Testis (tissue), 3 donors: ENCODE measurements around the gene RASGEF1C. TPM values are rescaled to one million over a fixed set of nuclear protein-coding genes. Genes with fewer than 3 reads are reported as not detected.

ENCODE experiments used
- DNase-seq: peaks from one replicate; pipeline ENCODE4 v3.0.0-alpha.2; 2019
- H3K27ac ChIP-seq, 2 donors: fragments of 200-600 bp; sonication (generic); one replicate each; pipeline ENCODE4 v1.5.1; 2019
- H3K27me3 ChIP-seq: fragments of 200-600 bp; sonication (generic); one replicate; pipeline ENCODE4 v1.5.1; 2019
- H3K36me3 ChIP-seq: fragments of 200-600 bp; sonication (generic); one replicate; pipeline ENCODE4 v1.5.1; 2017; ENCODE audit warnings: low read depth; ENCODE audit errors: missing control alignments
- H3K4me1 ChIP-seq: fragments of 200-600 bp; sonication (generic); one replicate; pipeline ENCODE4 v1.5.1; 2019
- H3K4me3 ChIP-seq, 2 donors: fragments of 200-600 bp; sonication (generic); one replicate each; pipeline ENCODE4 v1.5.1; 2017 to 2019
- H3K9me3 ChIP-seq: fragments of 200-600 bp; sonication (generic); one replicate; pipeline ENCODE4 v1.5.1; 2017
- POLR2A ChIP-seq: fragments of 450-650 bp; IDR thresholded peaks from one replicate; pipeline ENCODE4 v1.6.1; 2017; ENCODE audit warnings: antibody characterized with exemption, mild to moderate bottlenecking, moderate library complexity
- WGBS, 2 donors: methylation state at CpG; one replicate each; pipeline ENCODE4 v1.1.5; 2018; 5-methylcytosine and 5-hydroxymethylcytosine counted together
- intact Hi-C: fragments of 100-400 bp; cut with DNase I; formaldehyde crosslinking; loops from one replicate; pipeline ENCODE4 v1.15.1; 2023; ENCODE audit warnings: low total_unique reads
- polyA plus RNA-seq: library from polyadenylated mRNA; stranded (reverse); fragments of 350-450 nt; fragmentation: Illumina TruSeq; extraction: RNeasy Lipid Tissue Mini Kit (QIAGEN cat#74804); gene quantifications from one replicate; pipeline ENCODE4 v1.2.3, GENCODE V29; 2014; ENCODE audit warnings: low read depth, low replicate concordance; ENCODE audit not compliant: insufficient read depth
- total RNA-seq, 2 donors: library from RNA; depleted of rRNA; stranded (reverse); fragments of >200 nt; gene quantifications; one replicate each; pipeline ENCODE4 v1.2.3, GENCODE V29; 2016
- TF ChIP-seq, protein P1 (sequence below), 3 experiments: fragments of 450-650 bp in 2 of 3; fragments of 200-600 bp in 1 of 3; sonication (generic) in 1 of 3; IDR thresholded peaks; one replicate each; pipeline ENCODE4 v1.5.1; 2016 to 2019; ENCODE audit warnings: antibody characterized with exemption in 3 of 3, mild to moderate bottlenecking in 2 of 3, moderate library complexity in 1 of 3

Gene RASGEF1C
- total and polyA plus RNA-seq, 3 donors from 2014 or later, result 8.0 to 19.0 (median 8.5) TPM

DNA sequence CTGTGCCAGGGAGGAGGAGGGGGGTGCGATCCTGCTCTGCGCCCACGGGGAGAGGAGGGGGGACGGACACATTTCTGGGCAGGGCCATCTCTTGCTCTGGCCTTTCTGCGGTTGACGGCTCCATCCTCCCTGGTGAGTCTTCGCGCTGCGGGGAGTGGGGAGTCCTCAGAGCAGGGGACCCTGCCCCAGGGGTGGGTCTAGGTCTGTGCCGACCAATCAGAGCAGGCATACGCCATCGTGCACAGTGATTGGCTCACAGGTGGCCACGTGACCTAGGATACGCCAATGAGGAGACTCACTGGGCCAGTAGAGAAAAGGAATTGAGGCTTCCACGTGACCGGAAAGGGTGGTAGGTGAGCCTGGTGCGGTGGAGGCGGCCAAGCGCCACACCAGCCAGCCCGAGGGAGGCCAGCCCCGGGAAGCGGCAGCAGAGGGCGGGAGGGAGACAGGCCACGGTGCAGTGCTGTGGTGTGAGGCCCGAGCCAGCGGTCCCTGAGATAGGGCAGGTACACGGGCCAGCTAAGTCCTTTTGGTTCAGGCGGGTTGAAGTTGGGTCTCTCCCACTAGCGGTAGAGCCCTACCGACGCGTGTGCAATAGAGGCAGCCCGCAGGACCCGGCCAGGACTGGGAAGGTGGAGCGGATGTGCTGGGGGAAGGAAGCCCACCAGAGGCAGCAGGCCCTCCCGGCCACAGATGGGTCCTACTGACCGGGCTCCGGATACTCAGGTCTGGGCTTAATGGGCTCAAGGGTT lies 72.2 kb downstream of the RASGEF1C start:
- H3K27ac ChIP-seq, result no peak overlapping the region
- intact Hi-C loops, result no loop called here
- no peaks in the 10 kb centered on the region for H3K36me3 ChIP-seq
- H3K27me3 ChIP-seq, result no peaks in the 10 kb centered on the region
- H3K9me3 ChIP-seq, result no peaks in the 10 kb centered on the region
- WGBS, 2 donors, result 77 to 80% methylated on average over 29 to 38 of the region's 38 CpGs
- peak; percentile 92 for DNase-seq
- peak overlapping the region; percentile 42 to 54 for H3K4me3 ChIP-seq
- TF ChIP-seq POLR2A, result no peak
- TF ChIP-seq, protein P1, sequence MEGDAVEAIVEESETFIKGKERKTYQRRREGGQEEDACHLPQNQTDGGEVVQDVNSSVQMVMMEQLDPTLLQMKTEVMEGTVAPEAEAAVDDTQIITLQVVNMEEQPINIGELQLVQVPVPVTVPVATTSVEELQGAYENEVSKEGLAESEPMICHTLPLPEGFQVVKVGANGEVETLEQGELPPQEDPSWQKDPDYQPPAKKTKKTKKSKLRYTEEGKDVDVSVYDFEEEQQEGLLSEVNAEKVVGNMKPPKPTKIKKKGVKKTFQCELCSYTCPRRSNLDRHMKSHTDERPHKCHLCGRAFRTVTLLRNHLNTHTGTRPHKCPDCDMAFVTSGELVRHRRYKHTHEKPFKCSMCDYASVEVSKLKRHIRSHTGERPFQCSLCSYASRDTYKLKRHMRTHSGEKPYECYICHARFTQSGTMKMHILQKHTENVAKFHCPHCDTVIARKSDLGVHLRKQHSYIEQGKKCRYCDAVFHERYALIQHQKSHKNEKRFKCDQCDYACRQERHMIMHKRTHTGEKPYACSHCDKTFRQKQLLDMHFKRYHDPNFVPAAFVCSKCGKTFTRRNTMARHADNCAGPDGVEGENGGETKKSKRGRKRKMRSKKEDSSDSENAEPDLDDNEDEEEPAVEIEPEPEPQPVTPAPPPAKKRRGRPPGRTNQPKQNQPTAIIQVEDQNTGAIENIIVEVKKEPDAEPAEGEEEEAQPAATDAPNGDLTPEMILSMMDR (IDR thresholded peaks at IDR 0.05), result no peak
- no peaks in the 10 kb centered on the region for H3K4me1 ChIP-seq

DNA sequence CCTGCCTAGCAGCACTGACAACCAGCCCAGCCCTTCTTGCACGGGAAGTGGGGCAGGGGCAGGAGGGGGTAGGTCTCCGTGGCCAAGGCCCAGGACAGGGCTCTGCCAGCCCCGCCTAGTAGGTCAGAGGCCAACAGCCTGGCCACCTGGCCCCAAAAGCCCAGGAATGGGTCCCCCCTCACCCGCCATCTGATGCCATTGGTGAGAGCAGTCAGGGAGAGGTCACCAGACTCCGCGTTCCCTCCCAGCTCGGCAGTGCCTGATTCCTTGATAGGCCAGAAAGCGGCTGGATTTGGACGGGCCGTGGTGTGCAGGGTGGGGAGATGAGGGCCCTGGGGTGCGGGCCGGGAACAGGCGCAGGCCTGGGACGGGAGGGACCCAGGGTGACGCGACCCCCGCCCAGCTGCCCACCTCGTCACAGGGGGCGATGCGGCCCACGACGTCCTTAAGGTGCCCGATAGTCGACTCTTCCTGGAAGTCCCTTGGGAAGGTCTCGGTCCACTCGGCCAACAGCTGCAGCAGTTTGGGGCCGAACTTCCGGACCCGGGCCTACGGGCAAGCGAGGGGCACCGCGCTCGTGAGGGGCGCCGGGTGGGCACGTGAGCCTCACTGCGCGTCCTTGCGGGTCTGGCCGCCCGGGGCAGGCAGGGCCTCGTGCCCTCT lies 72.9 kb downstream of the RASGEF1C start:
- H3K9me3 ChIP-seq, result no peaks in the 10 kb centered on the region
- intact Hi-C loops, result no loop called here
- TF ChIP-seq POLR2A, result no peak
- TF ChIP-seq, protein P1 (IDR thresholded peaks at IDR 0.05), result no peak
- DNase-seq, result peak; percentile 16
- H3K4me1 ChIP-seq, result no peaks in the 10 kb centered on the region
- H3K4me3 ChIP-seq, result peak overlapping the region; percentile 42 to 54
- no peaks in the 10 kb centered on the region for H3K36me3 ChIP-seq
- H3K27ac ChIP-seq, result no peak overlapping the region
- WGBS, 2 donors, result 76 to 85% methylated on average over 14 to 40 of the region's 43 CpGs
- H3K27me3 ChIP-seq, result no peaks in the 10 kb centered on the region

DNA sequence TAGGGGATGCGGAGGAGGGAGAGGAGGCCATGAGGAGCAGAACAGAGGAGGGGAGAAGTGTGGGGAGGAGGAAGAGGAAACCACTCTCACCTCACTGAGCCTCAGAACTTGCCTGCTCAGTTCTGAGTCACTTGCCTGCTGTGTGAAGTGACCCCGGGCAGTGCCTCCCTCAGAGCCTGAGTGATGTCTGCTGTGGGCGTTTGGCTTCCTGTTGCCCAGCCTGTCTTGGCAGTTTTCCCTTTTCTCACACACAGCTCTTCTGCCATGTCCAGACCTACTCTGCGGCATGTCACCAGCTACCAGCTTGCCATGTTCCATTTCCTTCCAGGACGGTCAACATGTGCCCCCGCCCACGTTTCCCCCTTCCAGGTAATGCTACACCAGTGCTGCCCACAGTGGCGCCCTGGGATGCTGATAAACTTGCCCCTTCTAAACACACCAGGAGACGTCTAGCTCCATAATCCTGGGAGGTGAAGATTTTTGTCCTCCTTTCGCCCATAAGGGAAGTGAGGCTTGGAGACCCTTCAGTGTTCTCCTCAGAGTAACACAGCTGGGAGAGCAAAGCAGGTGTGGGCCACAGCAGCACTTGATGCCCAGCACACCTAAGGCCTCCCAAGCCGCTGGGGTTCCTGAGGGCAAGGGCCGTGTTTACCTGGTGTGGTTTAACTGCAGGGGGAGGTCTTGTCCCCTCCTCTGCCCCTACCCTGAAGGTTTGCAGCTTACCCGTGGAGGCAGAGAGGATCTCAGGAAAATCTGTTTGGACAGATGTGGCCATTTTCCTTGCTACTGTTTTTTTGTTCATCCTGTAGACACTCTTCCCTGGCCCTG lies 73.7 kb downstream of the RASGEF1C start:
- intact Hi-C loops, result no loop called here
- no peak overlapping the region for H3K4me3 ChIP-seq
- WGBS, 2 donors, result 65 to 77% methylated on average over 11 to 13 of the region's 13 CpGs
- H3K4me1 ChIP-seq, result no peaks in the 10 kb centered on the region
- H3K36me3 ChIP-seq, result no peaks in the 10 kb centered on the region
- H3K27ac ChIP-seq, result no peak overlapping the region
- H3K27me3 ChIP-seq, result no peaks in the 10 kb centered on the region
- no peaks in the 10 kb centered on the region for H3K9me3 ChIP-seq
- peak; percentile 12 for DNase-seq
- TF ChIP-seq, protein P1 (IDR thresholded peaks at IDR 0.05), result no peak
- TF ChIP-seq POLR2A, result no peak

DNA sequence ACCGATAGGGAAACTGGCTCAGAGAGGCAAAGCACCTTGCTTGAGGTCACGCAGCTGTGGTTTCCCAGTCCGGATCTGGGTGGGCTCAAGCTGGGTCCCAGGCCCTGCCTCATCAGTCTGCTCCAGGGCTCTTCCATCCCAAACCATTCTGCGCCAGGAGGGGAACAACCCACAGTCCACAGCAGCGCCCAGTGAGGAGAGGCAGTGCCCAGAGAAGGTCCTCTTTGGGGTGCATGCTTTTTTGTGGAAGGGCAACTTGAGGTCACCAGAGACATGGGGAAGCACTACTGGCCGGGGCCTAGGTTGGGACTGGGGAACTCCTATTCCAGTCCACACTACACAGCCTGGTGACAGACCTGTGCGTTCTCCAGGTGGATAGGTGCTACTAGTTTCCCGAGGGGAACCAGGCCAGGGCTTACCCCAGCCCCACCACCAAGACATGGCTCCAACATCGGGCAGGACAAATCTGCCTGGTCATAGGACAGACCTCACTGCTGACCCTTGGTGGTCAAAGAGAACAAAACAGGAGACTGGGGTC lies 75.0 kb downstream of the RASGEF1C start:
- peak; percentile 7 for DNase-seq
- intact Hi-C loops, result no loop called here
- 91 to 97% methylated on average over 9 of the region's 9 CpGs for WGBS, 2 donors
- H3K27ac ChIP-seq, result no peak overlapping the region
- H3K4me3 ChIP-seq, result no peak overlapping the region
- no peaks in the 10 kb centered on the region for H3K4me1 ChIP-seq
- H3K9me3 ChIP-seq, result no peaks in the 10 kb centered on the region
- H3K27me3 ChIP-seq, result no peaks in the 10 kb centered on the region
- no peak for TF ChIP-seq POLR2A
- TF ChIP-seq, protein P1 (IDR thresholded peaks at IDR 0.05), result no peak
- H3K36me3 ChIP-seq, result no peaks in the 10 kb centered on the region
